Progenitor cell of endocrine pancreas (in vitro differentiated cells): ENCODE results near the gene BOLA2B. TPM values are rescaled to one million over a fixed set of nuclear protein-coding genes. Genes with fewer than 3 reads are reported as not detected.
"Not testable (repeated sequence)": the region's sequence is repeated elsewhere in the genome, so short reads cannot be mapped to it uniquely, and the experiment has no call there.

Experiments
- DNase-seq: peaks from one replicate; pipeline ENCODE4 v3.0.0; 2021; ENCODE audit warnings: low spot score; ENCODE audit not compliant: unreplicated experiment
- H3K27ac Mint-ChIP-seq: 2 replicates; pipeline ENCODE4 v1.8.0; 2021; ENCODE audit warnings: mild to moderate bottlenecking, moderate library complexity, mixed read lengths
- H3K27me3 Mint-ChIP-seq: 2 replicates; pipeline ENCODE4 v1.8.0; 2021; ENCODE audit warnings: mixed read lengths
- H3K36me3 Mint-ChIP-seq: 2 replicates; pipeline ENCODE4 v1.8.0; 2022; ENCODE audit warnings: mixed read lengths; ENCODE audit not compliant: insufficient read depth
- H3K4me1 Mint-ChIP-seq: 2 replicates; pipeline ENCODE4 v1.8.0; 2021; ENCODE audit warnings: low read depth, mixed read lengths
- H3K4me3 Mint-ChIP-seq: 2 replicates; pipeline ENCODE4 v1.8.0; 2021; ENCODE audit warnings: low read depth, mild to moderate bottlenecking, moderate library complexity, mixed read lengths
- H3K9me3 Mint-ChIP-seq: 2 replicates; pipeline ENCODE4 v1.8.0; 2021; ENCODE audit warnings: low read depth, mixed read lengths
- CTCF ChIP-seq: fragments of 200-600 bp; sonication (generic); IDR thresholded peaks from one replicate; pipeline ENCODE4 v1.5.0; 2021; ENCODE audit warnings: antibody characterized with exemption, mild to moderate bottlenecking; ENCODE audit not compliant: unreplicated experiment
- total RNA-seq: library from RNA; stranded (reverse); gene quantifications from 2 replicates; pipeline ENCODE4 v1.2.1, GENCODE V29; 2021

BOLA2B gene
- total RNA-seq, 1 donor from 2014 or later, result 65.0 TPM

GRCh38 chr16:30191158-30191557 lies 2.3 kb downstream of the BOLA2B start:
- DNase-seq, H3K27me3 Mint-ChIP-seq, H3K9me3 Mint-ChIP-seq, H3K27ac Mint-ChIP-seq, H3K4me1 Mint-ChIP-seq, H3K36me3 Mint-ChIP-seq, H3K4me3 Mint-ChIP-seq: not testable (repeated sequence)

GRCh38 chr16:30187971-30188561 lies 5.4 kb downstream of the BOLA2B start:
- no peak for DNase-seq
- no peak overlapping the region for H3K4me3 Mint-ChIP-seq
- peaks cover 9% of the 10 kb centered on the region for H3K27me3 Mint-ChIP-seq
- H3K36me3 Mint-ChIP-seq, result no peaks in the 10 kb centered on the region
- no peaks in the 10 kb centered on the region for H3K4me1 Mint-ChIP-seq
- no peak for TF ChIP-seq CTCF
- no peaks in the 10 kb centered on the region for H3K9me3 Mint-ChIP-seq
- no peak overlapping the region for H3K27ac Mint-ChIP-seq

GRCh38 chr16:30187556-30187865 lies 6.0 kb downstream of the BOLA2B start:
- no peaks in the 10 kb centered on the region for H3K4me1 Mint-ChIP-seq
- no peaks in the 10 kb centered on the region for H3K9me3 Mint-ChIP-seq
- peaks cover 9% of the 10 kb centered on the region for H3K27me3 Mint-ChIP-seq
- no peak overlapping the region for H3K27ac Mint-ChIP-seq
- H3K4me3 Mint-ChIP-seq, result no peak overlapping the region
- H3K36me3 Mint-ChIP-seq, result no peaks in the 10 kb centered on the region
- no peak for TF ChIP-seq CTCF
- no peak for DNase-seq

GRCh38 chr16:30186782-30187555 lies 6.5 kb downstream of the BOLA2B start:
- H3K36me3 Mint-ChIP-seq, result no peaks in the 10 kb centered on the region
- no peaks in the 10 kb centered on the region for H3K4me1 Mint-ChIP-seq
- peak; percentile 63 for TF ChIP-seq CTCF
- no peaks in the 10 kb centered on the region for H3K9me3 Mint-ChIP-seq
- no peak overlapping the region for H3K4me3 Mint-ChIP-seq
- peak; percentile 49 for DNase-seq
- peaks cover 12% of the 10 kb centered on the region for H3K27me3 Mint-ChIP-seq
- H3K27ac Mint-ChIP-seq, result peak overlapping the region; percentile 52

GRCh38 chr16:30186444-30186781 lies 7.1 kb downstream of the BOLA2B start:
- Mint-ChIP-seq H3K27ac (no peak overlapping the region), H3K9me3 (no peaks in the 10 kb centered on the region), H3K4me1 (no peaks in the 10 kb centered on the region), H3K36me3 (no peaks in the 10 kb centered on the region), H3K27me3 (peaks cover 14% of the 10 kb centered on the region), H3K4me3 (no peak overlapping the region)
- TF ChIP-seq CTCF, result no peak
- no peak for DNase-seq
